ENCODE measurements around the gene CGB2. TPM values are rescaled to one million over a fixed set of nuclear protein-coding genes. Genes with fewer than 3 reads are reported as not detected.

Gene CGB2
- total and polyA plus RNA-seq, 9 of the 15 experiments (the other 6 are each of a cell fraction or from before 2014, with no cell fraction given), result 0.22 TPM; not detected in 8

- DNase-seq (ENCODE audit: extremely low read depth in 1 of 4, low spot score in 3 of 4) (no peak), ATAC-seq (no peak), FAIRE-seq (no peak)
- no TSS peak for BruUV-seq (replicated peaks)
- H3K36me3 ChIP-seq (ENCODE audit: control insufficient read depth, insufficient read depth, low read length), result no peaks in the 10 kb centered on the region
- H3K9me1 ChIP-seq (ENCODE audit: control insufficient read depth, insufficient read depth, low read length), result no peaks in the 10 kb centered on the region
- no peak overlapping the region for H3K4me2 ChIP-seq (ENCODE audit: insufficient read depth, low read length)
- H3K27me3 ChIP-seq (ENCODE audit: control insufficient read depth in 2 of 2, insufficient read depth in 2 of 2, low read length in 2 of 2), result peaks cover 19 to 61% of the 10 kb centered on the region in 2 experiments; a peak in 3 of 5 replicates
- intact Hi-C loops (cut with micrococcal nuclease), result no loop called here
- ChIA-PET CTCF (ENCODE audit: low intra/inter-chr PET ratio) (no interaction called here), POLR2A (interaction anchor here (0.6 to 1.4 kb wide), 2 partner anchors 9 to 395 kb away, joined by 3 to 4 read pairs; no protein-coding TSS in a partner anchor)
- no peak for TF ChIP-seq GTF3C2 (IDR thresholded peaks at IDR 0.05; ENCODE audit: borderline replicate concordance, extremely low read depth, insufficient read length)
- peak; percentile 11 to 38; a peak in 1 of 4 replicates for TF ChIP-seq KDM1A (IDR thresholded peaks at IDR 0.05)
- H3K27ac ChIP-seq (ENCODE audit: extremely low read depth, low read depth, low read length), result no peak overlapping the region
- H3K79me2 ChIP-seq (ENCODE audit: control insufficient read depth, insufficient read depth, low read length), result no peaks in the 10 kb centered on the region
- in situ Hi-C loops (cut with MboI), result no loop called here
- peaks cover 4% of the 10 kb centered on the region; the same call in 1 of the 2 replicates for H4K20me1 ChIP-seq (replicated peaks; ENCODE audit: control insufficient read depth, insufficient read depth, low read length)
- H3K4me3 ChIP-seq, result no peak overlapping the region
- H3K9ac ChIP-seq (ENCODE audit: insufficient read depth in 1 of 2, low read depth in 2 of 2, low read length in 2 of 2), result no peak overlapping the region
- H3K9me3 ChIP-seq (replicated peaks; ENCODE audit: control insufficient read depth, insufficient read depth, low read depth, low read length), result no peaks in the 10 kb centered on the region
- H2AFZ ChIP-seq (ENCODE audit: low read depth, low read length), result no peak overlapping the region
- WGBS (ENCODE audit: insufficient coverage, low coverage, missing lambda C conversion rate), result 12% methylated on average over 2 of the region's 2 CpGs
- H3K4me1 ChIP-seq (replicated peaks in 1 of 2; ENCODE audit: control insufficient read depth in 2 of 2, insufficient read depth in 2 of 2, low read length in 2 of 2), result peaks cover 2 to 46% of the 10 kb centered on the region in 2 experiments; a peak in 4 of 5 replicates
Measured at GRCh38 chr19:49061000-49061399, 29.3 kb downstream of the CGB2 start.

Measured in K562 (cell line).